Measurements from ENCODE around the gene TRIM36. TPM values are rescaled to one million over a fixed set of nuclear protein-coding genes. Genes with fewer than 3 reads are reported as not detected.

TRIM36 gene
- total and polyA plus RNA-seq, 10 of the 15 experiments (the other 5 are each of a cell fraction or from before 2014, with no cell fraction given): 0.01 to 0.09 (median 0.07) TPM; not detected in 6

GRCh38 chr5:115209279-115209678, 39.6 kb upstream of the TRIM36 start (continued):
- TF ChIP-seq ZNF217 (IDR thresholded peaks at IDR 0.05) (peak; percentile 88; the same call in 1 of the 2 replicates), REST (IDR thresholded peaks at IDR 0.05; ENCODE audit: low read depth, low read length) (no peak), YY1 (IDR thresholded peaks at IDR 0.05; ENCODE audit: low read depth, low read length) (no peak), CHD4 (IDR thresholded peaks at IDR 0.05) (no peak), PKNOX1 (IDR thresholded peaks at IDR 0.05) (peak; percentile 89), ZNF274 (IDR thresholded peaks at IDR 0.05; ENCODE audit: insufficient read depth, insufficient read length) (no peak), CBX3 (IDR thresholded peaks at IDR 0.05; ENCODE audit: borderline replicate concordance, low read depth) (no peak), ZBTB11 (CRISPR knock-in tag; IDR thresholded peaks at IDR 0.05) (no peak), CEBPB (IDR thresholded peaks at IDR 0.05; ENCODE audit: borderline replicate concordance in 1 of 2, low read depth in 2 of 2, low read length in 2 of 2) (peak in 1 of 2 experiments; percentile 91; a peak in 2 of 4 replicates), RB1 (IDR thresholded peaks at IDR 0.05; ENCODE audit: borderline replicate concordance) (no peak), HDAC2 (IDR thresholded peaks at IDR 0.05) (no peak), LARP7 (IDR thresholded peaks at IDR 0.05) (no peak), SIN3A (IDR thresholded peaks at IDR 0.05; ENCODE audit: low read depth, low read length) (no peak), BCL3 (IDR thresholded peaks at IDR 0.05; ENCODE audit: borderline replicate concordance, insufficient read depth, low read depth, low read length, poor library complexity, severe bottlenecking) (no peak), BRCA1 (IDR thresholded peaks at IDR 0.05; ENCODE audit: low read depth, low read length) (no peak), CEBPZ (IDR thresholded peaks at IDR 0.05; ENCODE audit: low read depth, low read length) (no peak), FOXK2 (IDR thresholded peaks at IDR 0.05) (no peak), BCL11A (IDR thresholded peaks at IDR 0.05; ENCODE audit: low read depth, low read length) (peak; percentile 90), IRF4 (IDR thresholded peaks at IDR 0.05; ENCODE audit: low read depth, low read length) (peak; percentile 77), SMC3 (IDR thresholded peaks at IDR 0.05; ENCODE audit: borderline replicate concordance, low read length) (no peak)

Data from GM12878 (cell line).